IMR-90 (cell line): ENCODE results near the gene LHFPL6. TPM values are rescaled to one million over a fixed set of nuclear protein-coding genes. Genes with fewer than 3 reads are reported as not detected.

Experiments used
- ATAC-seq: fragments of 200-7000 bp; cut with Tn5 transposase; 2 replicates; pipeline ENCODE4 v1.9.1; 2020; ENCODE audit warnings: low read depth, mild to moderate bottlenecking, moderate library complexity
- BruUV-seq: library from RNA; stranded (reverse); fragments of 400-500 nt; replicated peaks from 2 replicates; lab custom pipeline; 2021; lab: Mats Ljungman, UMichigan
- CTCF ChIA-PET: fragments of 300-600 bp; formaldehyde crosslinking; extraction: SDS; loops from one replicate; lab custom pipeline; 2021; ENCODE audit warnings: antibody characterized with exemption; lab: Yijun Ruan, JAX
- POLR2A ChIA-PET: fragments of 300-600 bp; sonication (Branson Sonifier 250); formaldehyde crosslinking; loops from one replicate; lab custom pipeline; 2022; ENCODE audit warnings: antibody characterized with exemption; ENCODE audit not compliant: unreplicated experiment; lab: Charles Lee
- DNase-seq: peaks from one replicate; pipeline ENCODE4 v3.0.0; 2013
- H2AFZ ChIP-seq: replicated peaks from 2 replicates; pipeline ENCODE3; 2013; ENCODE audit warnings: low read length, mild to moderate bottlenecking; ENCODE audit not compliant: poor library complexity
- H2AK5ac ChIP-seq: 2 replicates; pipeline ENCODE4 v1.6.1; 2013; ENCODE audit warnings: low read depth, low read length, inconsistent platforms
- H2AK9ac ChIP-seq: replicated peaks from 2 replicates; pipeline ENCODE3; 2013; ENCODE audit warnings: mild to moderate bottlenecking, low read depth, low read length, moderate library complexity; ENCODE audit not compliant: poor library complexity
- H2BK120ac ChIP-seq: 2 replicates; pipeline ENCODE4 v1.6.1; 2013; ENCODE audit warnings: low read depth, low read length, inconsistent platforms
- H2BK15ac ChIP-seq: 3 replicates; pipeline ENCODE4 v1.6.1; 2013; ENCODE audit warnings: low read depth, low read length, inconsistent platforms
- H2BK20ac ChIP-seq: 2 replicates; pipeline ENCODE4 v1.6.1; 2013; ENCODE audit warnings: low read depth, mild to moderate bottlenecking, inconsistent platforms, low read length, moderate library complexity
- H2BK5ac ChIP-seq: 2 replicates; pipeline ENCODE4 v1.6.1; 2013; ENCODE audit warnings: mild to moderate bottlenecking, low read depth, low read length, inconsistent platforms; ENCODE audit not compliant: poor library complexity, severe bottlenecking
- H3K14ac ChIP-seq: replicated peaks from 2 replicates; pipeline ENCODE4 v1.6.1; 2013; ENCODE audit warnings: low read depth, low read length, inconsistent platforms
- H3K18ac ChIP-seq: 2 replicates; pipeline ENCODE4 v1.6.1; 2013; ENCODE audit warnings: low read depth, low read length, control low read depth
- H3K23ac ChIP-seq: 2 replicates; pipeline ENCODE4 v1.6.1; 2013; ENCODE audit warnings: low read depth, low read length, inconsistent platforms
- H3K27ac ChIP-seq: 2 replicates; pipeline ENCODE4 v1.5.1; 2013; ENCODE audit warnings: mild to moderate bottlenecking, control low read depth, low read length; ENCODE audit not compliant: insufficient read depth
- H3K27me3 ChIP-seq: 2 replicates; pipeline ENCODE4 v1.6.1; 2013; ENCODE audit warnings: low read length; ENCODE audit not compliant: control insufficient read depth, insufficient read depth
- H3K36me3 ChIP-seq: 2 replicates; pipeline ENCODE4 v1.6.1; 2013; ENCODE audit warnings: low read length, mixed read lengths; ENCODE audit not compliant: control insufficient read depth, insufficient read depth
- H3K4ac ChIP-seq: 2 replicates; pipeline ENCODE4 v1.6.1; 2013; ENCODE audit warnings: low read depth, low read length, inconsistent platforms
- H3K4me1 ChIP-seq: 2 replicates; pipeline ENCODE4 v1.6.1; 2013; ENCODE audit warnings: low read length, mixed read lengths; ENCODE audit not compliant: control insufficient read depth, insufficient read depth
- H3K4me2 ChIP-seq: 2 replicates; pipeline ENCODE4 v1.6.1; 2013; ENCODE audit warnings: low read depth, mild to moderate bottlenecking, control low read depth, low read length, moderate library complexity
- H3K4me3 ChIP-seq: 2 replicates; pipeline ENCODE4 v1.5.1; 2013; ENCODE audit warnings: low read depth, mild to moderate bottlenecking, control low read depth, low read length, moderate library complexity; ENCODE audit not compliant: insufficient read depth
- H3K56ac ChIP-seq: 2 replicates; pipeline ENCODE4 v1.6.1; 2013; ENCODE audit warnings: low read length, inconsistent platforms; ENCODE audit not compliant: insufficient read depth; ENCODE audit errors: extremely low read depth
- H3K79me1 ChIP-seq, 2 experiments: 2 replicates each; pipeline ENCODE4 v1.6.1; 2013; ENCODE audit warnings: low read length in 2 of 2, inconsistent platforms in 1 of 2, low read depth in 1 of 2
- H3K9ac ChIP-seq: 2 replicates; pipeline ENCODE4 v1.6.1; 2013; ENCODE audit warnings: low read depth, low read length, control low read depth
- H3K9me1 ChIP-seq: 2 replicates; pipeline ENCODE4 v1.6.1; 2013; ENCODE audit warnings: low read length, inconsistent platforms; ENCODE audit not compliant: insufficient read depth
- H3K9me3 ChIP-seq: 2 replicates; pipeline ENCODE4 v1.6.1; 2013; ENCODE audit warnings: low read length; ENCODE audit not compliant: control insufficient read depth, insufficient read depth
- H4K20me1 ChIP-seq: 2 replicates; pipeline ENCODE4 v1.6.1; 2013; ENCODE audit warnings: low read length, inconsistent platforms; ENCODE audit not compliant: insufficient read depth
- H4K5ac ChIP-seq: 2 replicates; pipeline ENCODE4 v1.6.1; 2013; ENCODE audit warnings: mild to moderate bottlenecking, low read depth, low read length, control low read depth
- H4K8ac ChIP-seq, 2 experiments: 2 replicates each; pipeline ENCODE4 v1.6.1; 2013; ENCODE audit warnings: low read depth in 2 of 2, low read length in 2 of 2, control low read depth in 1 of 2, inconsistent platforms in 1 of 2
- H4K91ac ChIP-seq: 2 replicates; pipeline ENCODE4 v1.6.1; 2013; ENCODE audit warnings: low read depth, low read length, inconsistent platforms; ENCODE audit not compliant: insufficient read depth
- FOS ChIP-seq: fragments of 150-350 bp; IDR thresholded peaks from 2 replicates; pipeline ENCODE4 v1.6.1; 2016; ENCODE audit warnings: low read depth, low read length
- RCOR1 ChIP-seq: IDR thresholded peaks from 2 replicates; pipeline ENCODE4 v1.6.1; 2012; ENCODE audit warnings: mild to moderate bottlenecking, low read length, improper control_type of control experiment; ENCODE audit not compliant: insufficient replicate concordance
- USF2 ChIP-seq: fragments of 150-350 bp; IDR thresholded peaks from 2 replicates; pipeline ENCODE4 v1.6.1; 2017; ENCODE audit warnings: mild to moderate bottlenecking, antibody characterized with exemption, low read length, low read depth
- WGBS, 2 experiments: methylation state at CpG; one replicate each; pipeline versions ENCODE4 v1.1.5 to v1.1.7; 2013; ENCODE audit warnings: missing lambda C conversion rate in 2 of 2; ENCODE audit not compliant: insufficient read length in 1 of 2; ENCODE audit errors: extremely low coverage in 2 of 2; 5-methylcytosine and 5-hydroxymethylcytosine counted together
- dilution Hi-C: fragments of 300-500 bp; cut with HindIII; formaldehyde crosslinking; loops from one replicate; pipeline ENCODE4 v1.14.3; 2018; ENCODE audit warnings: low sequenced_read_pairs; ENCODE audit not compliant: unreplicated experiment
- in situ Hi-C: fragments of 300-500 bp; cut with MboI; formaldehyde crosslinking; loops from 3 replicates; pipeline ENCODE4 v1.14.3; 2019; ENCODE audit warnings: low sequenced_read_pairs, inconsistent platforms, mixed read lengths
- intact Hi-C: fragments of 100-400 bp; cut with micrococcal nuclease; formaldehyde crosslinking; loops from 2 replicates; pipeline ENCODE4 v1.10.0; 2022
- polyA plus RNA-seq, 3 experiments: library from polyadenylated mRNA; depleted of rRNA; stranded (reverse); fragments of >200 nt; gene quantifications; 2 replicates each; pipeline ENCODE4 v1.2.3, GENCODE V29; 2012; ENCODE audit warnings: low replicate concordance in 1 of 3
- total RNA-seq: library from RNA; depleted of rRNA; stranded (reverse); fragments of >200 nt; gene quantifications from 2 replicates; pipeline ENCODE4 v1.2.3, GENCODE V29; 2012

LHFPL6 gene
- total and polyA plus RNA-seq, 2 of the 4 experiments (the other 2 are of a cell fraction): 24.7 to 36.1 TPM

- Histone ChIP-seq H4K5ac (no peak overlapping the region), H4K20me1 (no peaks in the 10 kb centered on the region), H2BK120ac (no peak overlapping the region), H3K4me1 (peaks cover 9% of the 10 kb centered on the region), H3K36me3 (no peaks in the 10 kb centered on the region), H3K27me3 (no peaks in the 10 kb centered on the region), H4K91ac (no peak overlapping the region), H3K79me1 (peaks cover 23 to 44% of the 10 kb centered on the region in 2 experiments), H3K27ac (no peak overlapping the region), H3K56ac (no peak overlapping the region), H2AFZ (no peak overlapping the region), H3K4ac (no peak overlapping the region), H3K14ac (no peak overlapping the region), H2AK9ac (no peak overlapping the region), H2BK5ac (no peak overlapping the region), H3K4me2 (no peak overlapping the region), H3K23ac (no peak overlapping the region), H3K9me1 (peaks cover 4% of the 10 kb centered on the region), H3K18ac (no peak overlapping the region), H3K4me3 (no peak overlapping the region), H2BK20ac (no peak overlapping the region), H3K9ac (no peak overlapping the region), H2AK5ac (0 out of 2 replicates have a peak overlapping the region, but pooled peaks have one; percentile 20), H3K9me3 (no peaks in the 10 kb centered on the region), H4K8ac (no peak overlapping the region), H2BK15ac (no peak overlapping the region)
- no peak for DNase-seq
- no TSS peak for BruUV-seq
- intact Hi-C loops: no loop called here
- no peak for TF ChIP-seq RCOR1
- no peak for TF ChIP-seq USF2
- TF ChIP-seq FOS: no peak
- dilution Hi-C loops: no loop called here
- no peak for ATAC-seq
- ChIA-PET POLR2A (no interaction called here), CTCF (no interaction called here)
- 88% methylated on average over 2 of the region's 4 CpGs; no CpG with 5 or more reads in 1 of the 2 experiments for WGBS, 2 experiments
- in situ Hi-C loops: no loop called here
Observed at GRCh38 chr13:39522329-39522728, 80.7 kb downstream of the LHFPL6 start.
